Subcutaneous adipose tissue (tissue), 4 donors: ENCODE data around the gene GOLIM4. TPM values are rescaled to one million over a fixed set of nuclear protein-coding genes. Genes with fewer than 3 reads are reported as not detected.

Source experiments
- CTCF ChIP-seq: fragments of 450-650 bp; IDR thresholded peaks from one replicate; pipeline ENCODE4 v1.5.1; 2016; ENCODE audit warnings: low read depth, mild to moderate bottlenecking, control low read depth, antibody characterized with exemption, moderate library complexity
- total RNA-seq, 4 donors: library from RNA; depleted of rRNA; stranded (reverse); fragments of >200 nt; gene quantifications; one replicate each; pipeline ENCODE4 v1.1.0, GENCODE V29; 2016

Gene GOLIM4
- total RNA-seq, 4 donors from 2014 or later: 23.0 to 33.9 (median 26.1) TPM

GRCh38 chr3:167976516-167977361, 119.0 kb downstream of the GOLIM4 start:
- TF ChIP-seq CTCF: no peak

DNA sequence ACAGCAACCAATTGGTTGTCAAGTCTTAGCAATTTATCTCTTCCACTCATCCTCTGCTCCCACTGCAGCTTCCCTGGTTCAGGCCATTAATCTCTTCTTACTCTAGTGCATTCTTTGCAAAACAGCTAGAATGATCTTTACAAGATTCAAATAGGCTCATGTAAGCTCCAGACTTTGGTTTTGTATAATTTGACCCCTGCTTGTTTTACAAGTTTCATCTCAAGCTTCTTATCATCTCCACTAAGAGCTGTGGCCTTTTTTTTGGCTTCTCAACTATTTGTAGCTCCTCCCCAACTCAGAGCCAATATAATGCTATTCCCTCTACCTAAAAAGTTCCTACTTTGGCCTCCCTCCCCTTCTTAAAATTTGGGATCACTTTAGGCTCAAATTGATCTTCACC, 121.8 kb downstream of the GOLIM4 start:
- TF ChIP-seq CTCF: no peak

GRCh38 chr3:167973046-167973445, 122.7 kb downstream of the GOLIM4 start:
- no peak for TF ChIP-seq CTCF

DNA sequence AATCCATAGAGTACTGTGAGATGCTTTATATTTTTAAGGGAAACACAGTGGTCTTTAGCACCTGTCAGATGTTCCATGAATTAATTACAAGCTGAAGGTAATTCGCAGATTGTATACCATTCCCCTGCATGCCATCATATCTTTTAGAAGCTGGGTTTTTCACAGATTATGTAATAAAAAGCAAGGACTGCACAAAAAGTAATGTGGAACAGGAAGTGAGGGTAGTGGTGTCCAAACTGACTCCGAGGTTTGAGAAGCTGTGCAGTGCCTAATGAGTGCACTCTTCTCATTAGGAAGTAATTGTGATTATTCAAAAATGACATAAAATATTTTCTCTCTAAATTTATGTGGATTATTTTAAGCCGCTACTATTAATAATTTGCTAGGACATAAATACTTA, 123.2 kb downstream of the GOLIM4 start:
- TF ChIP-seq CTCF: no peak

DNA sequence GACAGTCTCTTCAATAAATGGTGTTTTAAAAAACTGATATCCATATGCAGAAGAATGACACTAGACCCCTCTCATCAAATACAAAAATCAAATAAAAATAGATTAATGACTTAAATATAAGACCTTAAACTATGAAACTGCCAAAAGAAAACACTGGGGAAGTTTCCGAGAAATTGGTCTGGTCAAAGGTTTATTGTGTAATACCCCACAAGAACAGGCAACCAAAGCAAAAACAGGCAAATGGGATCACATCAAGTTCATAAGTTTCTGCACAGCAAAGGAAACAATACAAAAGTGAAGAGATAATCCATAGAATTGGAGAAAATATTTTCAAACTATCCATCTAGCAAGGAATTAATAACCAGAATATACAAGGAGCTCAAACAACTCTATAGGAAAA, 126.2 kb downstream of the GOLIM4 start:
- no peak for TF ChIP-seq CTCF

- TF ChIP-seq CTCF: no peak
These were observed 128.3 kb downstream of the GOLIM4 start for GRCh38 chr3:167967257-167968036.
